ENCODE data around the gene MEN1.
"Not testable (repeated sequence)": the region's sequence is repeated elsewhere in the genome, so short reads cannot be mapped to it uniquely, and the experiment has no call there.

MEN1 gene

GRCh38 chr11:64832467-64833197 is 22.3 kb upstream of the MEN1 start:
- no peak for DNase-seq (ENCODE audit: low read depth)

- no peak for DNase-seq (ENCODE audit: low read depth)
Observed at GRCh38 chr11:64831411-64831891, 21.1 kb upstream of the MEN1 start.

- no peak for DNase-seq (ENCODE audit: low read depth)
Observed at GRCh38 chr11:64829536-64830251, 19.3 kb upstream of the MEN1 start.

GRCh38 chr11:64827451-64827839 is 17.1 kb upstream of the MEN1 start:
- no peak for DNase-seq (ENCODE audit: low read depth)

- no peak for DNase-seq (ENCODE audit: low read depth)
Observed at GRCh38 chr11:64826578-64827450, 16.5 kb upstream of the MEN1 start.

- no peak for DNase-seq (ENCODE audit: low read depth)
Observed at GRCh38 chr11:64826062-64826461, 15.7 kb upstream of the MEN1 start.

- no peak for DNase-seq (ENCODE audit: low read depth)
Observed at GRCh38 chr11:64823568-64824119, 13.3 kb upstream of the MEN1 start.

GRCh38 chr11:64817476-64817875 is 7.1 kb upstream of the MEN1 start:
- DNase-seq (ENCODE audit: low read depth) = no peak

GRCh38 chr11:64815433-64815832 is 5.1 kb upstream of the MEN1 start:
- not testable (repeated sequence) for DNase-seq (ENCODE audit: low read depth)

GRCh38 chr11:64814712-64815187 is 4.4 kb upstream of the MEN1 start:
- DNase-seq (ENCODE audit: low read depth) = no peak

GRCh38 chr11:64813826-64814225 is 3.5 kb upstream of the MEN1 start:
- DNase-seq (ENCODE audit: low read depth) = no peak

- DNase-seq (ENCODE audit: low read depth) = peak; percentile 24
Observed at GRCh38 chr11:64810891-64811272, 531 bp upstream of the MEN1 start.

- peak; percentile 22 for DNase-seq (ENCODE audit: low read depth)
Observed at GRCh38 chr11:64809781-64810241, 540 bp downstream of the MEN1 start.

- DNase-seq (ENCODE audit: low read depth) = no peak
Observed at GRCh38 chr11:64805481-64805880, 4.9 kb downstream of the MEN1 start.

GRCh38 chr11:64804346-64805210 is 5.8 kb downstream of the MEN1 start:
- DNase-seq (ENCODE audit: low read depth) = no peak

GRCh38 chr11:64803846-64804345 is 6.5 kb downstream of the MEN1 start:
- no peak for DNase-seq (ENCODE audit: low read depth)

GRCh38 chr11:64803158-64803845 is 7.0 kb downstream of the MEN1 start, which contains the start of gene MAP4K2:
MAP4K2 (minus strand) TSS chr11:64803214; CDS start chr11:64803149, 65 bp downstream.
- DNase-seq (ENCODE audit: low read depth) = peak; percentile 72

- no peak for DNase-seq (ENCODE audit: low read depth)
Observed at GRCh38 chr11:64802370-64803157, 7.8 kb downstream of the MEN1 start.

All from iris pigment epithelial cell (primary cell).